Neural progenitor cell (in vitro differentiated cells): Measurements from ENCODE around the gene ARL13A.

Source experiments
- CTCF ChIP-seq: fragments of 200-600 bp; sonication (generic); IDR thresholded peaks from 2 replicates; pipeline ENCODE4 v1.5.1; 2017; ENCODE audit warnings: antibody characterized with exemption, mild to moderate bottlenecking
- EZH2phosphoT487 ChIP-seq: fragments of 200-600 bp; sonication (generic); IDR thresholded peaks from 2 replicates; pipeline ENCODE4 v1.6.1; 2017; ENCODE audit warnings: antibody characterized with exemption

- no peak for TF ChIP-seq EZH2phosphoT487
- no peak for TF ChIP-seq CTCF
Observed at GRCh38 chrX:100973411-100973810, 3.9 kb downstream of the ARL13A start.
